CD4-positive, alpha-beta T cell treated with Interleukin-15 for 4 hours (primary cell): ENCODE results near the gene ZNF426.

Experiments
- DNase-seq: peaks from one replicate; pipeline ENCODE4 v3.0.0-alpha.2; 2020; ENCODE audit warnings: low spot score

The ZNF426 gene

GRCh38 chr19:9494096-9494495 lies 44.3 kb downstream of the ZNF426 start:
- DNase-seq, result no peak

DNA sequence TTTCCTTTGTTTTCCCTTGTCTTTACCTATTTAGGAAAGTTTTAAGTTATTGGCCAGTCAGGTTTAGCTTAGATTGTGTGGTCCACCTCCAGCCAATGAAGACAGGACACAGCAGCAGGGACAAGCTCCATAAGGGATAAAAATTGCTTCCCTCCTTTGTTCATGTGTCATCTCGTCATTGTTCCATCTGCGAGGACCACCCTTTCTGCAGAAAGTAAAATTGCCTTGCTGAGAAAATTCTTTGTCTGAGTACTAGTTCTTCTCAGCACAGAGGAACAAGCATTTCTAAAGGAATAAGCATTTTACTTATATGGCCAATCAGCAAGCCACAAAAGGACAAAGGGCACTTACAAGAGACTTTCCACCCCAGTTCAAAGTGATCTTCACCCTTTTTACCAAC lies 51.4 kb downstream of the ZNF426 start:
- DNase-seq, result no peak

DNA sequence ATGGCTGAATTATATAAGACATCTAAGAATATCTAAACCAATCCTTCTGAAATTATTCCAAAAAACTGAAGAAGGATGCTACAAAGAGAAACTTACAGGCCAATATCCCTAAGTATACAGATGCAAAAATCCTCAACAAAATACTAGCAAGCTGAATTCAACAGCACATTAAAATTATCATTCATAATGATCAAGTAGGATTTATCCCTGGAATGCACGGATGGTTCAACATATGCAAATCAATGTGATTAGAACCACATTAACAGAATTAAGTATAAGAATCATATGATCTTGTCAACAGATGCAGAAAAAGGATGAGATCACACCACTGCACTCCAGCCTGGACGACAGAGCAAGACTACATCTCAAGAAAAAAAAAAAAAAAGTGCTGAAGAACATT lies 53.3 kb downstream of the ZNF426 start:
- DNase-seq, result no peak

DNA sequence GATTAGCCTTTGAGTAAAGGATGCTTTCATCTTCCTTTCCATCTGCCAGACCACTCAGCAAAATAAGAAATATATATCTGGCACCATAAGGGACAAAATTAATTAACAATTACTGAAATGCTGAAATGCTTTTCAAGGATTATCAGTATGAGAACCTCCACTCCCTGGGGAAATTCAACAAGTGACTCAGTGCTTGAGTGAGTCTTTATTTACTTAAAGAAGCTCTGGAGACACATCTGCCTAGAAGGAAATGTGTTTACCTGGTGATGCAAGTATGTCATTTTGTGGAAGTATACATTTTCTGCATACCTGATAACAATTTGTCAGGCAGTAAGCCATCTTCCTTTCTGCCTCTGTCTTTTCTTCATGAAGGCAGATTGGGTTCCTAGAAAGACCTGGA lies 63.5 kb downstream of the ZNF426 start:
- no peak for DNase-seq
